Epithelial cell of prostate (primary cell): Measurements from ENCODE around the gene CSMD2.

ENCODE experiments used
- DNase-seq: peaks from one replicate; pipeline ENCODE4 v3.0.0-alpha.2; 2011; ENCODE audit warnings: low read depth, low spot score
- H3K27ac ChIP-seq: fragments of 450-650 bp; 2 replicates; pipeline ENCODE4 v1.5.1; 2017; ENCODE audit warnings: mild to moderate bottlenecking

CSMD2 gene

GRCh38 chr1:33928251-33928650 is 236.8 kb downstream of the CSMD2 start:
- no peak for DNase-seq
- H3K27ac ChIP-seq: no peak overlapping the region

DNA sequence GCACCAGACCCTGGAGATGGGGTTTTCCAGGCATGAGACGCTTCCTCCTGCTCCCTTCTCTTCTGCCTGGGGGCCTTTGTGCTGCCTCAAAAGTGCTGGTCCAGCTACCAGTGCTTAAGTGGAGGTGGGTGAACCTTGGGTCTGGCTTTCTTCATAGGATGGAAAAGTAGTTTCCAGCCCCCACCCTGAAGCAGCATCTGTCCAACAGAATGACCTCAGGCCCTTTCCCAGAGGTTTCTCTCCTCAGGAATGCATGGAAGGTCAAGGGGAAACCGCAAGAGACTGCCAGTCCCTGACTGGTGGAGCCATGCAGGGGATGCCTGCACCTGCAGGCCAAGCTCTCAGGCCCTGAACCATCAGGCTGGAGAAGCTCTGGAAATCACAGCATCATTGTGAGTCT is 237.3 kb downstream of the CSMD2 start:
- H3K27ac ChIP-seq: no peak overlapping the region
- no peak for DNase-seq

GRCh38 chr1:33925586-33925985 is 239.4 kb downstream of the CSMD2 start:
- no peak overlapping the region for H3K27ac ChIP-seq
- DNase-seq: no peak

- H3K27ac ChIP-seq: no peak overlapping the region
- DNase-seq: no peak
Measured at GRCh38 chr1:33921281-33921680, 243.7 kb downstream of the CSMD2 start.

- DNase-seq: peak; percentile 2
- H3K27ac ChIP-seq: no peak overlapping the region
Measured at GRCh38 chr1:33918368-33918767, 246.7 kb downstream of the CSMD2 start.

DNA sequence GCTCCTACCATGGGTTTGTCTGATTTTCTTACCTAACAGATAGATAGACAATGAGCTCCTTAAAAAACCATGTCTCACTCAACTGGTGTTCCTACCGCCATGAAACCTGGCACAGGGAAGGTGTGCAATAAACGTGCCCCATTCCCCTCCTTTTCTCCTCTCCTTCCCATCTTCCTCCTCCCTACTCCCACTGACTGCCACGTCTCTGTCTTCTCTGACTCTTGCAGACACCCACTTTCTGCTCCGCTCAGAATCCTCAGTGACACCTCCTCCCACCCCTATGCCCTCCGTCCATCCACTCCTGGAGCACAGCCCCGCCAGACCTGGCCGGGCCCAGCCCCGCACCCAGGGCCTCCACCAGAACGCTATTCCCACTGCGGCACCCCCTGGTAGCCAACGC is 248.2 kb downstream of the CSMD2 start:
- DNase-seq: no peak
- H3K27ac ChIP-seq: no peak overlapping the region

GRCh38 chr1:33914531-33914930 is 250.5 kb downstream of the CSMD2 start:
- no peak for DNase-seq
- H3K27ac ChIP-seq: no peak overlapping the region

GRCh38 chr1:33908324-33908956 is 256.6 kb downstream of the CSMD2 start:
- H3K27ac ChIP-seq: no peak overlapping the region
- DNase-seq: no peak

DNA sequence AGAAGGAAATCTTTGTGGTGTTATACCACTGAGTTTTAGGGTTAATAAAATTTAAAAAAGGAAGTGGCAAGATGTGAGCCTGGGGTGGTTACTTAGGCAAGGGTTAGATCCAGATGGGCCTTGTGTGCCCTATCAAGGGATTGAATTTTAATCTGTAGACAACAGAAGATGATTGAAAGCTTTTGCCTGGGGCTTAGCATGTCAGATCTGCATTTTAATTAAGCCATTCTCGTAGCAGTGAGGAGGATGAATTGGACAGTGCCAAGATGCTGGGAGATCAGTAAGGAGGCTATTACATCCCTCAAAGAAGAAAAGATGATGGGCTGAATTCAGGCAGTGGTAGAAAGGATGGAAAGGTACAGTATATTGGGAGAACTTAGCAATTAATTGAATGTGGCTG is 258.9 kb downstream of the CSMD2 start:
- no peak for DNase-seq
- no peak overlapping the region for H3K27ac ChIP-seq

GRCh38 chr1:33905241-33905640 is 259.8 kb downstream of the CSMD2 start:
- DNase-seq: no peak
- H3K27ac ChIP-seq: no peak overlapping the region

DNA sequence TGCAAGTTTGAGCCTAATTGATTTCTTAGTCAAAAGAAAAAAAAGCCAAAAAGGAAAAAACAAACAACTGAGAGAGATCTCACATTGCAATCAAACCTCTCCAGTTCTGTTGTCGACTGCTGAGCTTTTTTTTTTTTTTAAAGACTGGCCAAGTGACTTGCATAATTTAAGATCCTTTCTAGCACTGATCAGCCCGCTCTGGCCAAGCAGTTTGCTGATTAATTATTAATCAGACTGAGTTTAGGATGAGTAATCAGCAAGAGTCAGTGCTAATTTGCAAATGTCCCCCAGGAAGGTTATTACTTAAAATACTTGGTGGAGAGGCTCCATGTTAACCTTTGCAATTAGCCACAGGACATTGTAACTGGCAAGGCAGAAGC is 261.8 kb downstream of the CSMD2 start:
- peak; percentile 24 for DNase-seq
- no peak overlapping the region for H3K27ac ChIP-seq

DNA sequence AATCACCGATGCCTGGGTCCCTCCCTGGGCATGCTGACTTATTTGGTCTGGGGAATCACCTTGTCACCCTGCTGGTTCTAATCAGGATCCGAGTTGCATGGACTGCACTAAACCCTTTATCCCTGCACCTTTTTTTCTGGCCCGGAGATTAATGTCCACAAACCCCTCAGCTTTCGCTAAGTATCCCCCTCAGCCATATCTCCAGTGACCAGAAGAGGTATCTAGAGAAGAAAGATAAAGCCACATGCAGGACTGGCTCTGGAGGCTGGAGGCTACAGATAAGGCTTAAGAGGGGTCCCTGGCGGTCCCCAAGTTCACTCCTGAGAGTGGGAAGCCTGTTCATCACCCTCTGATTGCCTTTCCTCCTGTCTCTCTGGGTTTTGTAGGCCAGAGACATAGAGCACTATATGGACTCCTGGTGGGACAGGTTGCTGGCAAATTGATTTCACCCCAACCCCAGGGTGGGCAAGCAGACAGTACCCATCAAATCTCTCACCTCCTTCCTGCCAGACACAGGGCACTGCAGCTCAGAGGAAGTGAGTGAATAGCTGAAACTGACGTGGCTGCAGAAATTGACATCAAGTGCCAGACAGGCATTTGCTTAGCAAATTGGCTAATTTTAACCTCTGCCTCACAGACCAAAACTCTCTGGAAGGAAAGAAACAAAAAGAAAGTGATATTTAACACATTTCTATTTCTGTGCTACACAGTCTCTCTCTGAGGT is 262.4 kb downstream of the CSMD2 start:
- no peak overlapping the region for H3K27ac ChIP-seq

GRCh38 chr1:33899746-33900145 is 265.3 kb downstream of the CSMD2 start:
- no peak overlapping the region for H3K27ac ChIP-seq
- DNase-seq: no peak

More for the DNA sequence above, 262.4 kb downstream of the CSMD2 start:
- no peak for DNase-seq

- DNase-seq: no peak
- H3K27ac ChIP-seq: no peak overlapping the region
Measured at GRCh38 chr1:33898881-33899280, 266.1 kb downstream of the CSMD2 start.

GRCh38 chr1:33898406-33898805 is 266.6 kb downstream of the CSMD2 start:
- no peak for DNase-seq
- H3K27ac ChIP-seq: no peak overlapping the region

DNA sequence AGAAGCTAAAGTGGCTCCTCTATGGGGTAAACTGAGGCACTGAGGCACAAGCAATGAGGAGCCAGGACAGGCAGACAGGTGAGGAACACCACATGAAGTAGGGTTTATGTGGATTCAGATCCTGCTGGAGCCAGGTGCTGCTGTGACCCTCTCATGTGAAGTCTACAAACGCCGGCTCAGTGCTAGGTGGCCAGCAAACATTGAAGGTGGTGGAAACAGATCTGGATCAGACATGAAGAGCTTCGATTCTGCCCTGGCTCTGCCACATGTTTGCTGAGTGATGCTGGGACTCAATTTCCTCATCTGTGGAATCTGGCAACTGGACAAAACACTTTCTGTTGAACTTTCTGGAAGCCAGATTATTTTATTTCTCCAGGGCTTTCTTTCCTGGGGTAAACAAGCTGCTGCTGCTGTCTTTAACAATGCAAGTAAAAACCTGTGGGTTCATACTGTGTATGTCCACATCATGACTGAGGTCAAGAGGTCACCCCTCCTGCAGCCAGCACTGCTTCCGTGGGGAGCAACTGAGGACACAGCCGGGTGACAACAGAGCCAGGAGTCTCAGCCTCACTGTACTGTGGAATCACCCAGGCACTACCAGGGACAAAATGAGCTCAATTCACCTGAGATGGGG is 267.8 kb downstream of the CSMD2 start:
- no peak for DNase-seq
- H3K27ac ChIP-seq: no peak overlapping the region

DNA sequence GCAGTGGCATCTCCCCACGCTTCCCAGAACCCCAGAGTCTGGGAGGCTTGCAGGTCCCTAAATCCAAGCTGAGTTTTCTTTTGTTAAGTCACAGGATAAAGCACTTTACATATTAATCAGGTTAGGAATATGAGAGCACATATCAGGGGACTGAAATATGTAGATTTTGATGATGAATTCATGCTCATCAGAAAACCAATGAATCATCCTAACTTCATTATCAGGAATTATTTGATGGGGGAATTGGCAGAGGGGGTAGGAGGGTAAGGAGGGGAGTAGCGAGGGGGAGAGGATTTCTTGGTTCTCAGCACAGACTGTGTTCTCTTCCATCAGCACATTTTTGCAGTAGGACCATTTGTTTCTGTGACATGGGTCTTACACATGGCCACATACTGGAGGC is 269.1 kb downstream of the CSMD2 start:
- no peak for DNase-seq
- H3K27ac ChIP-seq: no peak overlapping the region

- no peak for DNase-seq
- H3K27ac ChIP-seq: no peak overlapping the region
Measured at GRCh38 chr1:33895396-33895795, 269.6 kb downstream of the CSMD2 start.

DNA sequence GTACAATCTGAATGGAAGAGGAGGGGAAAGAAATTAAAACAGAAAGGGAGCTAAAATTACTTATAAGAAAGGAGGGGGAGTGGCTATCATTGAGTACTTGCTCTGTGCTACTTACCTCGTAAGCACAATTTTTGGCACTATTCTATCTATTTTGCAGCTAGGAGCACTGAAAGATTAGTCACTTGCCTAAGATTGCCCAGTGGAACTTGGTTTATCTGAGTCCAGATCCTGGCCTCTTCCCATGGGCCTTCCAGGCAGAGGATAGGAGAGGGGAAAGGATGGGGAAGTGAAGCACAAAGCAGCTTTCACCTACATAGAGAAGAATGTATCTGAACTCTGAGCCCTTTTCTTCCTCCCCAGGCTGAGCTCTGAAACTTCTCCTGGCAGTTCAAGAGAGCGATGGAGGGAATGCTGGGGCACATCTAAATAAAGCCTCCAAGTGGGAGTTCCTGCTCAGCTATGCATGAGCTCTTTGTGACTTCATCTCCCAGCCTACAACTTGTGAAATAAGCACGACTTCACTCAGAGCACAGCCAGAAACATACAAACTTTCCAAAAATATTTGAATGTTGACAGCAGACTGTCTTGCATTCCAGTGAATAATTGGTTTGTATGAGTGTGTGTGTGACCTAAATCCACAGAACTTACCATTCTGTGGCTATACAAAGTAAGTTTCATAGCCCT is 271.7 kb downstream of the CSMD2 start:
- no peak overlapping the region for H3K27ac ChIP-seq
- DNase-seq: no peak

DNA sequence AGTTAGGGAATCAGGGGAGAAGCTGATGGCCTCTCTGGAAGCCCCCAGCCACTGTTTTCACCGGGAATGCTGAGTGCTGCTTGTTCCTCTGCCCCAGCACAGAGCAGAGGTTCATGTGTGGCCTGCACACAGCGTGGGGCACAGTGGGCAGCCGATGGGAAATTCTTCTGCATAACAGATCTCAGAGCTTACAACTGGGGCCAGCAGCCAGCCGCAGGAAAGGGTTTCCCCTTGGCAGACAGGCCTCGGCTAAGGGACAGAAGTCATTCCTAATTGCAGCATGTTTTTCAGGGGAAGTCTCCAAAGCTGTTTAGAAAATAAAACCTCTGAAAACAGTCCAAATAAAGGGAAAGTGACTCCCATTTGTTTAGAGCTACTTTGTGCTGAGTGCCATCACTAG is 278.5 kb downstream of the CSMD2 start:
- no peak overlapping the region for H3K27ac ChIP-seq

DNA sequence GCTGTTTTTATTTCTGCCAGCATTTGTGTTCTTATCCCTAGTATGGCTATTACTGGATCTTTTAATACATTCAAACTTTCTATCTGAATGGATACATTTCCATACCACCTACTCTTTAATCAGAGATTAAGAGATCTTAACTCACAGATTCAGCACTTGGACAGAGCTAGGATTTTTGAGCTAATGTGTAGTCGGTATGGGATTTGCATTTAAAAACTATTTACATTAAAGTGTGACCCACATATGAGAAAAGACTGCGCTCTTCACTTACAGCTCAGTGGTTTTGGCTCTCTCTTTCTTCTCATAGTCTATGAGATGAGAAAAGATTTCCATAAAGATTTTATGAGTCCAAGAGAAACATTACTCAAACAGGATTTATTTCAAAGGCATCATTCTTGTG is 284.7 kb downstream of the CSMD2 start:
- no peak overlapping the region for H3K27ac ChIP-seq
- DNase-seq: no peak

More for the DNA sequence above, 278.5 kb downstream of the CSMD2 start:
- DNase-seq: no peak
